Measurements from ENCODE around the gene BABAM2. TPM values are rescaled to one million over a fixed set of nuclear protein-coding genes. Genes with fewer than 3 reads are reported as not detected.

The BABAM2 gene
- total and polyA plus RNA-seq, 10 of the 15 experiments (the other 5 are each of a cell fraction or from before 2014, with no cell fraction given), result 30.7 to 59.9 (median 44.5) TPM

DNA sequence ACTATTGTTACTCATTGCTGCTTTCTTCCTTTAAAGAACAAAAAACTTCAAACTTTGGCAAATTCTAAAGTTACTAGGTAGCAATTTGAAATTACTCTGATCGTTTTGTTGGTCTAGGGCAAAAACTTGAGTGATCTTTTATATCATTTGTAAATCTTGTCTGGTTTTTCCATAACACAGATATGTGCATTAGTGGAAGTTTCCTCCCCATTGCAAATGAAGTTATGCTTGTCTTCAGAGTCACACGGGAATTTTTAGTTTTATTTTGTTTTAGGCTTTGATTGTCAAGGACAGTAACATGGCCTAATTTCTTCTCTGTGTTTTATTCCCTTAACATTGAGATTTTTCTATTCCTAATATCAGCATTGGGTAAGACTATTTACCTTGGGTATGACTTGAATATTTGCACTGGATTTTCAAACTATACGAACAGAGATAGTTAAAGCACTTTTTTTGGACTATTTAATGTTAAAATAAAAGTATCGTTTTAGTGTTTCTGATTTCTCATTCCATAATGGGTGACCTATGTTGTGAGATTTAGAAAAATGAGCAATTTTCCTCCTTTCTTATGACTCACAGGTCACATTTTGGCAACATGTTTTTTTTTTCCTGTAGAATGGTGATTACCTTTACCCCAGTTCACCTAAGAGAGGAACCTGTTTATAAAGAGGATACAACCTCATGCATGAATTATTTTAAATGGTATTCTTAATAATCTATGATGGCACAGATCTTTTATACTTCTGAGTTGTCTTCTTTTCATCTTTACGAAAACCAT, 65.0 kb downstream of the BABAM2 start:
- H3K27me3 ChIP-seq (replicated peaks in 1 of 2; ENCODE audit: control insufficient read depth in 2 of 2, insufficient read depth in 2 of 2, low read length in 1 of 2), result no peaks in the 10 kb centered on the region
- no peaks in the 10 kb centered on the region for H3K36me3 ChIP-seq (ENCODE audit: control insufficient read depth in 2 of 2, insufficient read depth in 2 of 2, low read length in 1 of 2)
- H3K9ac ChIP-seq (ENCODE audit: control insufficient read depth, insufficient read depth, low read length), result no peak overlapping the region
- in situ Hi-C loops (cut with MboI), result no loop called here
- no peak overlapping the region for H3K4me2 ChIP-seq (ENCODE audit: control insufficient read depth, insufficient read depth)
- no peak overlapping the region for H3K4me3 ChIP-seq
- FAIRE-seq (no peak), DNase-seq (ENCODE audit: low read depth, low spot score) (no peak), ATAC-seq (no peak)
- no peaks in the 10 kb centered on the region for H4K20me1 ChIP-seq (ENCODE audit: control insufficient read depth, insufficient read depth)
- ChIA-PET CTCF (no interaction called here), RAD21 (ENCODE audit: unreplicated experiment) (no interaction called here), SMC1A (ENCODE audit: uncharacterized antibody, unreplicated experiment) (interaction anchor here (0.8 kb wide), 1 partner anchor 38 kb away, joined by 3 read pairs; no protein-coding TSS in a partner anchor), POLR2A (no interaction called here)
- BruUV-seq (replicated peaks), result no TSS peak
- H3K27ac ChIP-seq (ENCODE audit: control insufficient read depth, insufficient read depth), result no peak overlapping the region
- peaks cover 4% of the 10 kb centered on the region; the same call in 1 of the 2 replicates for H3K4me1 ChIP-seq (ENCODE audit: control insufficient read depth, insufficient read depth, low read length)
- intact Hi-C loops (cut with micrococcal nuclease; ENCODE audit: unreplicated experiment), result no loop called here
- H3K79me2 ChIP-seq (ENCODE audit: control insufficient read depth, insufficient read depth, low read length), result no peaks in the 10 kb centered on the region
- H2AFZ ChIP-seq (ENCODE audit: control insufficient read depth, low read depth, low read length), result no peak overlapping the region
- H3K9me3 ChIP-seq (replicated peaks; ENCODE audit: control insufficient read depth, insufficient read depth, low read length), result no peaks in the 10 kb centered on the region; the same call in 2 of the 3 replicates
- no peak for TF ChIP-seq CBX5 (IDR thresholded peaks at IDR 0.05; ENCODE audit: low read depth)
- no peak for TF ChIP-seq CEBPB (IDR thresholded peaks at IDR 0.05; ENCODE audit: borderline replicate concordance in 1 of 2, low read depth in 2 of 2, low read length in 2 of 2)
- no peak for TF ChIP-seq MTA2 (IDR thresholded peaks at IDR 0.05; ENCODE audit: low read depth)
- TF ChIP-seq JUNB (IDR thresholded peaks at IDR 0.05), result 0 out of 2 replicates have a peak, but pooled peaks have one; percentile 15
- TF ChIP-seq SP1 (IDR thresholded peaks at IDR 0.05; ENCODE audit: low read depth, low read length), result no peak
- WGBS (ENCODE audit: insufficient coverage, insufficient replicate concordance, low lambda C conversion rate, missing lambda C conversion rate), result 73% methylated on average over 5 of the region's 5 CpGs

DNA sequence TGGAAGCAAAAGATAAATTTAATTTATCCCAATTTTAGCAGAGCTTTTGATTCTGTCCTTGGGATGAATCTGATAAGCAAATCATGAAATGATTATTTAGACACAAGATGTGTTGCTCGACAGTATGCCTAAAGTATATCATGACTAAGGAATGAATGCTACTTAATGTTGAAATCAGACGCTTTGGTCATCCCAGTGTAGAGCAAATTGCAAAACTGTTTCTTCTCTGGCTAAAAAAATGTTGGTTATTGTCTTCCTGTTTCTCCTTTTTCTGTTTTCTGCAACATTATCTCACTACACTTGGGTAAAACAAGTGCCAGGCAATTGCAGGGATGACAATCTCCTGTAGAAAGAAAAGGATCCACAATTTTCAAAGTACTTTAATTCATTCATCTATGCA, 66.4 kb downstream of the BABAM2 start:
- ATAC-seq (no peak), DNase-seq (ENCODE audit: low read depth, low spot score) (no peak), FAIRE-seq (peak; percentile 41)
- H3K4me1 ChIP-seq (ENCODE audit: control insufficient read depth, insufficient read depth, low read length), result peaks cover 4% of the 10 kb centered on the region; the same call in 1 of the 2 replicates
- BruUV-seq (replicated peaks), result no TSS peak
- ChIA-PET CTCF (no interaction called here), RAD21 (ENCODE audit: unreplicated experiment) (no interaction called here), SMC1A (ENCODE audit: uncharacterized antibody, unreplicated experiment) (no interaction called here), POLR2A (interaction anchor here (0.6 kb wide), 1 partner anchor 57 kb away, joined by 4 read pairs; no protein-coding TSS in a partner anchor)
- H3K4me2 ChIP-seq (ENCODE audit: control insufficient read depth, insufficient read depth), result no peak overlapping the region
- intact Hi-C loops (cut with micrococcal nuclease; ENCODE audit: unreplicated experiment) (no loop called here), in situ Hi-C loops (cut with MboI) (no loop called here)
- no peak overlapping the region for H3K9ac ChIP-seq (ENCODE audit: control insufficient read depth, insufficient read depth, low read length)
- no peaks in the 10 kb centered on the region for H4K20me1 ChIP-seq (ENCODE audit: control insufficient read depth, insufficient read depth)
- H3K27me3 ChIP-seq (replicated peaks in 1 of 2; ENCODE audit: control insufficient read depth in 2 of 2, insufficient read depth in 2 of 2, low read length in 1 of 2), result no peaks in the 10 kb centered on the region
- no peaks in the 10 kb centered on the region for H3K36me3 ChIP-seq (ENCODE audit: control insufficient read depth in 2 of 2, insufficient read depth in 2 of 2, low read length in 1 of 2)
- H2AFZ ChIP-seq (ENCODE audit: control insufficient read depth, low read depth, low read length), result no peak overlapping the region
- TF ChIP-seq SRF (IDR thresholded peaks at IDR 0.05; ENCODE audit: low read depth in 2 of 2, low read length in 2 of 2), result no peak
- TF ChIP-seq ETV6 (conservative IDR thresholded peaks at IDR 0.05 in 1 of 2, IDR thresholded peaks at IDR 0.05 in 1 of 2; ENCODE audit: borderline replicate concordance in 1 of 2, low read depth in 1 of 2), result no peak
- no peak for TF ChIP-seq RAD51 (IDR thresholded peaks at IDR 0.05)
- TF ChIP-seq POU2F2 (IDR thresholded peaks at IDR 0.05; ENCODE audit: borderline replicate concordance, low read depth, low read length), result no peak
- TF ChIP-seq ZBED1 (IDR thresholded peaks at IDR 0.05; ENCODE audit: borderline replicate concordance), result no peak
- TF ChIP-seq MTA2 (IDR thresholded peaks at IDR 0.05; ENCODE audit: low read depth), result no peak
- no peak for TF ChIP-seq BHLHE40 (IDR thresholded peaks at IDR 0.05; ENCODE audit: borderline replicate concordance in 1 of 2, low read depth in 2 of 2, low read length in 1 of 2)
- no peak for TF ChIP-seq CHD1 (IDR thresholded peaks at IDR 0.05; ENCODE audit: low read depth, low read length)
- no peak for TF ChIP-seq DPF2 (IDR thresholded peaks at IDR 0.05)
- TF ChIP-seq, protein P1, sequence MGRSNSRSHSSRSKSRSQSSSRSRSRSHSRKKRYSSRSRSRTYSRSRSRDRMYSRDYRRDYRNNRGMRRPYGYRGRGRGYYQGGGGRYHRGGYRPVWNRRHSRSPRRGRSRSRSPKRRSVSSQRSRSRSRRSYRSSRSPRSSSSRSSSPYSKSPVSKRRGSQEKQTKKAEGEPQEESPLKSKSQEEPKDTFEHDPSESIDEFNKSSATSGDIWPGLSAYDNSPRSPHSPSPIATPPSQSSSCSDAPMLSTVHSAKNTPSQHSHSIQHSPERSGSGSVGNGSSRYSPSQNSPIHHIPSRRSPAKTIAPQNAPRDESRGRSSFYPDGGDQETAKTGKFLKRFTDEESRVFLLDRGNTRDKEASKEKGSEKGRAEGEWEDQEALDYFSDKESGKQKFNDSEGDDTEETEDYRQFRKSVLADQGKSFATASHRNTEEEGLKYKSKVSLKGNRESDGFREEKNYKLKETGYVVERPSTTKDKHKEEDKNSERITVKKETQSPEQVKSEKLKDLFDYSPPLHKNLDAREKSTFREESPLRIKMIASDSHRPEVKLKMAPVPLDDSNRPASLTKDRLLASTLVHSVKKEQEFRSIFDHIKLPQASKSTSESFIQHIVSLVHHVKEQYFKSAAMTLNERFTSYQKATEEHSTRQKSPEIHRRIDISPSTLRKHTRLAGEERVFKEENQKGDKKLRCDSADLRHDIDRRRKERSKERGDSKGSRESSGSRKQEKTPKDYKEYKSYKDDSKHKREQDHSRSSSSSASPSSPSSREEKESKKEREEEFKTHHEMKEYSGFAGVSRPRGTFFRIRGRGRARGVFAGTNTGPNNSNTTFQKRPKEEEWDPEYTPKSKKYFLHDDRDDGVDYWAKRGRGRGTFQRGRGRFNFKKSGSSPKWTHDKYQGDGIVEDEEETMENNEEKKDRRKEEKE (IDR thresholded peaks at IDR 0.05), result no peak
- H3K4me3 ChIP-seq, result no peak overlapping the region
- H3K79me2 ChIP-seq (ENCODE audit: control insufficient read depth, insufficient read depth, low read length), result no peaks in the 10 kb centered on the region
- 100% methylated on average over 2 of the region's 2 CpGs for WGBS (ENCODE audit: insufficient coverage, insufficient replicate concordance, low lambda C conversion rate, missing lambda C conversion rate)
- H3K9me3 ChIP-seq (replicated peaks; ENCODE audit: control insufficient read depth, insufficient read depth, low read length), result no peaks in the 10 kb centered on the region; the same call in 2 of the 3 replicates
- no peak overlapping the region for H3K27ac ChIP-seq (ENCODE audit: control insufficient read depth, insufficient read depth)
